Lower leg skin (tissue), 3 donors: ENCODE data around the gene OR2F2.

Source experiments
- CTCF ChIP-seq, 3 donors: fragments of 450-650 bp; IDR thresholded peaks; one replicate each; pipeline ENCODE4 v1.5.1; 2016; ENCODE audit warnings: antibody characterized with exemption in 3 of 3, mild to moderate bottlenecking in 3 of 3, moderate library complexity in 2 of 3
- POLR2A ChIP-seq, 2 donors: fragments of 450-650 bp; IDR thresholded peaks; one replicate each; pipeline ENCODE4 v1.6.1; 2016 to 2017; ENCODE audit warnings: antibody characterized with exemption in 2 of 2, mild to moderate bottlenecking in 1 of 2, moderate library complexity in 1 of 2

GRCh38 chr7:143902332-143902899 lies 32.6 kb upstream of the OR2F2 start:
- TF ChIP-seq CTCF (IDR thresholded peaks at IDR 0.05) (no peak), POLR2A (IDR thresholded peaks at IDR 0.05) (no peak)
